ENCODE data around the gene SMYD3.

The SMYD3 gene

DNA sequence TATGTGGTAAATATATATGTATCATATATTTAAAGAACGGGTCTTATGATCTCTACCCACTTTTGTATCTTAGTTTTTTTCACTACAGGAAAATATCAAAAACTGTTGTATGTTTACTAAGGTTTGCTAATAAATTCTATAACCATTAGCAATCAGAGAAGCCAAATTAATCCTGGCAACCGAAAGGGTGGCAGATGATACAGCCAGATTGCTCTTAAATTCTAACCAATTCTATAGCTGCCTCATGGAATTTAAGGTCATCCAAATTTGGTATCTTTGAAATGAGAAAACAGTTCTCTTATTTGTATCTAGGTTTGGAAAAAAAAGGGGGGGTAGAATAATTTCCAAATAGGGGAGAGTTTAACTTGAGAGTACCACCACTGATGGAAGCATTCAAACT, 591.2 kb downstream of the SMYD3 start:
- DNase-seq (ENCODE audit: low read depth in 2 of 2): no peak

DNA sequence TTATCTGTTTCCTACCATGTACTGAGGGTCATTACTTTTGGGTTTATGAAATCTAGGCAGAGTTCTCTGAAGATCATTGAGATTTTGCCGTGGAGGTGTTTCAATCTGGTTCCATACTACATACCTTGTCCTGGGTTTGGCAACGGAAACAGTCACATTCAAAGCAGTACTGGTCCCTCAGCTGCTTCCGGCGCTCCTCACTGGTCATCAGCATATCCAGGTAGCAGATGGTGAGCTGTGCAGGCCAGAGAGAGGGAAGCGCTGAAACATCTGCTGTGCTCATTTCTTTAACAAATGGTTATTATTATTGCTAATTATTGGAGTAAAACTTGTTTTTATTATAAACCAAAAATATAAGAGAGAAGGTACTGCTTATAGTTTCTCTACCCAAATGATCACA, 591.7 kb downstream of the SMYD3 start:
- no peak for DNase-seq (ENCODE audit: low read depth in 2 of 2)

DNA sequence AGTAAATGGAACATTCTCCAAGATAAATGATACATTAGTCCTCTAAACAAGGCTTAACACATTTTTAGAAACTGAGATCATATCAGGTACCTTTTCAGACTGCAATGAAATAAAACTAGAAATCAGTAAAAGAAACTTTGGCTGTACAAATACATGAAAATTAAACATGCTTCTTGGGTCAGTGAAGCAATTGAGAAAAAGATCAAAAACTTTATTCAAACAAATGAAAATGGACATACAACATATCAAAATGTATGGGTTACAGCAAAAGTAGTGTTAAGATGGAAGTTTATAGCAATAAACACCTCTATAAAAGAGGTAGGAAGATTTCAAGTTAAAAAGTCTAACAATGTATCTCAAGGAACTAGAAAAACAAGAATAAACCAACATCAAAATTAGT, 598.5 kb downstream of the SMYD3 start:
- DNase-seq (ENCODE audit: low read depth in 2 of 2): no peak

DNA sequence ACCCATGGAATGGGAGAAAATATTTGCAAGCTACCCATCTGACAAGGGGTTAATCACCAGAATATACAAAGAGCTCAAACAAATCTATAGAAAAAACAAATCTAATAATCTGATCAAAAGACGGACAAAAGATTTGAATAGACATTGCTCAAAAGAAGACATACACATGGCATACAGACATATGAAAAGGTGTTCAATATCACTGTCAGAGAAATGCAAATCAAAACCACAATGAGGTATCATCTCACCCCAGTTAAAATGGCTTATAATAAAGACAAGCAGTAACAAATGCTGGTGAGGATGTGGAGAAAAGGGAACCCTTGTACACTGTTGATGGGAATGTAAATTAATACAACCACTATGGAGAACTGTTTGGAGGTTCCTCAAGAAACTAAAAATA, 600.9 kb downstream of the SMYD3 start:
- DNase-seq (ENCODE audit: low read depth in 2 of 2): no peak

DNA sequence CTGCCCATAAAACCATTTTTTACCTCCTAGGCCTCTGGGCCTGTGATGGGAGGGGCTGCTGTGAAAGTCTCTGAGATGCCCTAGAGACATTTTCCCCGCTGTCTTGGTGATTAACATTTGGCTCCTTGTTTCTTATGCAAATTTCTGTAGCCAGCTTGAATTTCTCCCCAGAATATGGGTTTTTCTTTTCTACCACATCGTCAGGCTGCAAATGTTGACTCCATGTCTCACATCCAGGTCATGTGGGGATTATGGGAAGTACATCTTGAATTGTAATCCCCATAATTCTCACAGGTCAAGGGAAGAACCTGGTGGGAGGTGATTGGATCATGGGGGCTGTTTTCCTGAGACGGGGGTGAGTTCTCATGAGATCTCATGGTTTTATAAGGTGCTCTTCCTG, 603.2 kb downstream of the SMYD3 start:
- no peak for DNase-seq (ENCODE audit: low read depth in 2 of 2)

DNA sequence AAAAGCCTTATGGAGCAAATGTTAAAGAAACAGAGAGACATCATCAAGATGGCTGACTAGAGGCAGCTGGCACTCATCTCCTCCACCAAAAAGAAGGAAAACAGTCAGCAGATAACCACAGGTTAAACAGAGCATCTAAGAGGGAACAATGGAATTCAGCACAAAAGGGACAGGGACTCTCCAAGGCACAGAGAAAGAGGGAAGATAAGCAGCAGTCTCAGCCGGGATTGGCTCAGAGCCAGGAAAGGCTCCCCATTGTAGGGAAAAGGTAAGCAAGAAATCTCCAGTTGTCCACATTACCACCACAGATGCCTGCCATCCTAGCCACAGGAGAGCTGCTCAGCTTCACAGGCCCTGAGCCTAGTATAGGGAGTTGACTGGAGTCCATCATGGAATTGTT, 605.5 kb downstream of the SMYD3 start:
- no peak for DNase-seq (ENCODE audit: low read depth in 2 of 2)

DNA sequence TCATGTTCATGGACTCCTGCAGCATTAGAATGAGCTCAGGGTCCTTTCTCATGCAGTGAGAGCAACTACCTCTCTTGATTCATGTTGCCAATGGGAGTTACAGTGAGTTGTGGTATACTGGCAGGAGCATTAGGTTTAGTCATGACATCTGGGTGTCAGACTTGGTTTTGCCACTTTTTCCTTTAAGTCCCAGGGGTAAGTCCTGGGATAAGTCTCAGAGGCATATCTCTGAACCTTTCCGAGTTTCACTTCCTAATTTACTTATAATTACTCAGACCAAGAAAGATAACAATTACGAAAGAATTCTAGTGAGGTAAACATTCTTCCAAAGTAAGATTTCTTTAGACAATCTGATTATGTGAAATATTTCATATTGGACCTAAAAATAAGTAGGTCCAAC, 606.0 kb downstream of the SMYD3 start:
- no peak for DNase-seq (ENCODE audit: low read depth in 2 of 2)

DNA sequence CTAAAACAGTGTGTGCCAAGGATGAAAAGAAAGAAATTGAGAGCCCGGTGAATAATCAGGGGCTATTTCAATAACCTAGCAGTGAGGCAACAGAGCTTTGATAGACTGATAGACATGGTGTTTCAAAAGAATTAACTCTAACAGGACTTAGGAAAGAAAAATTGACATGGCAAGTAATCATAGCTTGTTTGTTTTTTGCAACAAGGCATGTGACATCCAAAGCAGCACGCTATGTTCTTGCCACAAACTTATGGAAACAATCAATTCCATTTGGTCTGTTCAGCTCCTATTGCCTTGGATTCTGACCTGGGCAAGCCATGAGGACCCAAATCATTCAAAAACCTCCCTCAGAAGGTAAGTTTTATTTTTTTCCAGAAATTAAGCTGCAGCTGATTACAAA, 608.5 kb downstream of the SMYD3 start:
- no peak for DNase-seq (ENCODE audit: low read depth in 2 of 2)

DNA sequence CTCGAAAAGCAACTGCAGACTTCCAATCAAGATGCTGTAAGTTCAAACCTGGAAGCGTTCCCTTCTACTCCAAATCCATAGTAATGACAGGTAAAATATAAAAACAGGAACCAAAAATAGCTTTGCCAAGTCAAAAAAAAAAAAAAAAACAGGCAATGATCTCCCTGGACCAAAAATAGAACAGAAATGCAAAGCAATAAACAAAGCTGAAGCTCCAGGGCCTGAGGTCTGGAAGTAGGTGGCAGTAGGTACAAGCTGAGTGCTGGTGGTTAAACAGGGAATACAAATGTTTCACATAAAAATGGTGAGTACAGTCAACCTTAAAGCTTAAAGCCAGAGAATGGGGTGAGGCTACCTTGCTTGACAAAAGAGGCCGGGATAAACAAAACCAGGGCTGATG, 610.8 kb downstream of the SMYD3 start:
- no peak for DNase-seq (ENCODE audit: low read depth in 2 of 2)

DNA sequence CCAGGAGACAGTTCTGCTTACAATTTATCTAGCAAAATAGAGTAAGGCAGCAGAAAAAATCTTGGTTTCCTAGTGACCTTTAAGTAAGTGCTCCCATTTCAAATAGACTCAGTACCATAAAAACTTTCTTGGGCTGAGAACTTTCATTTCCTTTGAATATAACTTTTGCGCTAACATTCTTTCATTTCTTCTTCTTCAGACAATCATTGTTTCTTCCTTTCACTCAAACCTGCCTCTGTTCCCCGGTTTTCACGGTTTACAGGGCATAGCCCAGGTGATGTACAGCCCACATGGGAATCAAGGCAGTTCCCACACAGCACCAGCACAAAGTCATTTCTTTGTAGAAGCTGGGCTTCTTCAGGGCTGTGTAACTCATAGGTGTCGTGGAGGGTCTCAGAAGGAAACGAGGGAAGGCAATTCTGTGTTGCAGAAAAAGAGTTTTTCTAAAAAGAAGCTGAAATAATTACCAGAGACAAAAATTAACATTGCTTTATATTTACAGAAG, 611.6 kb downstream of the SMYD3 start:
- no peak for DNase-seq (ENCODE audit: low read depth in 2 of 2)

DNA sequence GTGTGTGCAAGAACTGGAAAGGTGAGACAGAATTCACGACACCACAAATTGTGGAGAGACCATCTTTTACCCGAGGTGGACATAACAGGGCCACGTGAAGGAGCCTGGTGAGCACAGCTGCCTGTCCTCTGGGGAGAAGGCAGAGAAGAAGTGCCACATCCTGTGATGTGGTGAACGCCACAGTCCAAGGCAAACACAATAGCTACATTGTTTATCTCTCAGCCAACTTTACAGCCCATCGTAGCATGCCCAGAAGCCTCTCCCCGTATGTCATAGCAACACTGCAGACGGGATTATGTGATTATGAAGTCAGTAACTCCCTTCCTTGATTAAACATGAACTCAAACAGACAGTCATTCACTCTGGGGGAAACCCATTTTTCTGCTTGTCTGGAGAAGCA, 612.2 kb downstream of the SMYD3 start:
- DNase-seq (ENCODE audit: low read depth in 2 of 2): no peak

DNA sequence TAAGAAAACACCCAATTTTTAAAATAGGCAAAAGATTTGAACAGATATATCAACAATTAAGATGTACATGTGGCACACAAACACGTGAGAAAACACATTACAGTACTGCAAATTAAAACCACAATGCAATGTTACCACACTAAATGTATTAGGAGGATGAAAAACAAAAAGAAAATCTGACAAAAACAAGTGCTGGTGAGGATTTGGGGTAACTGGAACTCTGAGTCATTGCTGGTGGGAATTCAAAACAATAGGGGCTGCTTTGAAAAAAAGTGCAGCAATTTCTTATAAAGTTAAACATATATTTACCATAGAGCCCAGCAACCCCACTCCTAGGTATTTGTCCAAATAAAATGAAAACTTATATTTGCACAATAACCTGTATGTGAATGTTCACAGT, 614.1 kb downstream of the SMYD3 start:
- DNase-seq (ENCODE audit: low read depth in 2 of 2): no peak

DNA sequence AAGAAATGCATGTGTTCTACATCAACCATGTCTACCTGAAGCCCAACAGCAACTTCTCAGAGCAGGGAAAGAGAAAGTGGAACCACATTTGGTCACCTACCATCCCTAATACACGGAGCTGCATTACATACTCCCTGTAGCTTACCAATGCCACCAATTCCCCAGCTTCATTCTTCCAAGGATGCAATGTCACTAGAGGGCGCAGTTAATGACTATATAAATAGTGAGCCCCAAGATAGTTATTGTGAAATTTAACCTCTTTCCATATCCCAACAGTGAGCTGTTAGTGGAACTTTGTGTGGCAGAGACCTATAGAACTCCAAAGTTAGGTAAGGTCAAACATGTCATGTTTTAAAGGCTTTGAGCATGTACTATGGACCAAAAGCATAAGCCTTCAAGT, 618.3 kb downstream of the SMYD3 start:
- no peak for DNase-seq (ENCODE audit: low read depth in 2 of 2)

DNA sequence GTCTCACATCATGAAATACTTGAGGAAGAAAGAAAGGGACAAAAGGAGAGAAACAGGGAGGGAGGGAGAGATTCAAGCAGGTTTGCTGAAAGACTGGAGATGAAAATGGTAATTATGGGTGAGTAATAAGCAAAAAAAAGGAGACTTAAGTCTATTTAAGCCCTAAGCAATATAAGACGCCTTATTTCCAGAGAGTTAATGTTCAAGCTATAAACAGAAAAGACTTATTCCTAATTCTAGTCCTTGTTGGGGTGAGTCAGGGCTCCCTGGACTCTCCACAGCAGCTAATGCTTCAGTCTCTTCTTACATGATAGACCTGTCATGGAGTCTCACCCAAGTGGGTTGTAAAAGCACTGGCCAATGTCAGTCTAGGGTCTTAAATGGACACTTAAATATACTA, 619.2 kb downstream of the SMYD3 start:
- DNase-seq (ENCODE audit: low read depth in 2 of 2): no peak

DNA sequence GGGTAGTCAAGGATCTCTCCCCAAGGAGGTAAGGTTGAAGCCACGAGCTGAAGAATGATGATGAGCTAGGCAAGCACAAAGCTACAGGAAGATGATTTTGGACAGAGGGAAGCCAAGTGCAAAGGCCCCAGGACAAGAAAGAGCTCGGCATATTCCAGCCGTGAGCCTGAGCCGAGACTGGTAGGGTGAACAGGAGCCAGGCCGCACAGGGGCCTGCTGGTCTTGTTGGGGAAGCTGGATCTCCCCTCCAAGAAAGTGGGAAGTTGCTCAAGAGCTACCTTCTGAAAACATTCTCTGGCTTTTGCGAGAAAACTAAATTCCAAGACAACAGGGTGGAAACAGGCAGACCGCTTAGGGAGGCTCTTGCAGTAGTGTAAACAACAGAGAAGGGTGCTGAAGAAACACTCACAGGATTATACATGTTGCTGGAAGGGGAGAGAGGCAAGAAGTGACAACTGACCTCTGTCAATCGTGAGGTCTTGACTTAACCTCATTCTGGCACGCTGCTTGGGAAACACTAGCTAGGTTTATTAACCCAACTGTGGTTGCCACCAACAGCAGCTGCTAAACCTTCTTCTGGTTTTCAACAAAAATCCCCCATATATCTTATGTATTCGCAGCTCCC, 625.2 kb downstream of the SMYD3 start:
- no peak for DNase-seq (ENCODE audit: low read depth in 2 of 2)

DNA sequence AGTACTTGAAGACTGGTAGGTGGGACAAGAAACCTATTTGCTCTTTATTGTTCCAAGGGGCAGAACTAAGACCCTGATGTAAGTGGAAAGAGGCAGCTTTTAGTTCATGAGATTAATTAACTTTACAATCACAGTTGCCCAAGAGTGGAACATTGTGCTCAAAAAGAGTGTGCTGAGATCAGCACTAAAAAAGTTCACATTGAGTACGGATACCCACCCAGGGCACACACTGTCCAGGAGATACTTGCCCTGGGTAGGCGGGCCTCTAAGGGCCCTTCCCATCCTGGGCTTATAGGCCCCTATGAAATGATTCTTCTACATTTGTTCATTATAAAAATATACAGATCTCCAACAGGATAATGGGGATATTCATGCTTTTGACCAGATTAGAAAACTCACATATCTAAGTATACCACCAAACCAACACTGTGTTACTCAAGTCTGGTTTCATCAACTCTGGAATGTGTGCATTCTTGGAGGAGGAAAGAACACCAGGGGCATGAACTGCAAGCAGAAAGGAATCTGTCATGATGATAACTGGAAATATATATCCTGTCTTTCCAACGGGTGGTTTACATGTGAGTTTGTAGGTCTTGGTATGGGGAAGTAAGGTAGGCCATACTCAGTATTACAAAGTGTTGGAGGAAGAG, 626.2 kb downstream of the SMYD3 start:
- DNase-seq (ENCODE audit: low read depth in 2 of 2): no peak

DNA sequence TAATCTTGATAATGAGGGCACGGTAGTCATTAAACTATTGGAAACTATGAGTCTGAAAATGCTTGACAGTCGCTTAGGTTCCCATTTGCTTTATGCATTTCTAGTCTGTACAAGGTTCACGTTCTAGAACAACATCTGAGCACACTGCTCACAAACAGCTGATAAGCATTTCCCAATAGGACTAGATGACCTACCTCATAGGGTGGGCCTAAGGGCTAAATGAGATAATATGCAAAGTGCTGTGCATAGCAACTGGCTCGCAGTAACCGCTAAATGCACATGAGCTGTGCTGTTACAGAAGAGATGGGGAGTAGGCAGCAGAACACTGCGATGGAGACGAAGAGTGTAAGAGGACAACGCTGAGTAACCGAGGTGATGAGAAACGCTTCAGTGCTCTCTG, 628.0 kb downstream of the SMYD3 start:
- DNase-seq (ENCODE audit: low read depth in 2 of 2): no peak

DNA sequence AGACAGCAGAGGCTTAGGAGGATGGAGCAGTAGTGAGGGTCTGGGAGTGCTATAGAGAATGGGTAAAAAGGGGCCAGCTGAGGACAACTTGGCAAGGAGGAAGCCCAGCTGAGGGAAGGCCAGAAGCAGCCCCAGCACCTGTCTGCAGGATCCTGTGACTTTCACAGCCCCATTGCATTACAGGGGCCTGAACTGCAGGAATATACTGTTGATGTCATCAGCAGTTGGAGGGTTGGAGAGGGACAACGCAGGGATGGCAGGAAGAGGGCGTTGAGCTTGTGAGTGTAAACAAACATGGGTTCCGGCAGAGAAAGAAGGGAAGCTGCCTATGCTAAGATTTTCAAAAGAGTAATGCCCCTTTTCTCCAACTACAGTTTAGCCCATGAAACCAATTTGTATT, 628.5 kb downstream of the SMYD3 start:
- DNase-seq (ENCODE audit: low read depth in 2 of 2): no peak

DNA sequence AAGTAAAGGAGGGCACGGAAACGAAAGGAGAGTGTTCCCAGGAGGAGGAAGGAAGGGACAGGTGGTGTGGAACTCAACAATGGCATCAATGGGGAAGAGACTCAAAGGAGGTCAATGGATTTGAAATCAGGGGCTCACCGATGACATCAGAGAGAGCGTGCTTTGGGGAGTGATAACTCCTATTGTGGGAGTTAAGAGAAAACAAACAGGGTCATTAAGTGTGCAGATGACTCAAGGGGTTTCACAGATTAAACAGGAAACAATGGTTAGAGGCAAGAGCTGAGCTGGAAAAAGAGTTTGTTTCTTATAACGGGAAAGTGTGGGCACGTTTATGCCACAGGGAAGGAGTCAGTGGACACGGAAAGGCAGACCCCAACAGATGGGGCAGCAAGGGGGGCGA, 629.1 kb downstream of the SMYD3 start:
- DNase-seq (ENCODE audit: low read depth in 2 of 2): no peak

DNA sequence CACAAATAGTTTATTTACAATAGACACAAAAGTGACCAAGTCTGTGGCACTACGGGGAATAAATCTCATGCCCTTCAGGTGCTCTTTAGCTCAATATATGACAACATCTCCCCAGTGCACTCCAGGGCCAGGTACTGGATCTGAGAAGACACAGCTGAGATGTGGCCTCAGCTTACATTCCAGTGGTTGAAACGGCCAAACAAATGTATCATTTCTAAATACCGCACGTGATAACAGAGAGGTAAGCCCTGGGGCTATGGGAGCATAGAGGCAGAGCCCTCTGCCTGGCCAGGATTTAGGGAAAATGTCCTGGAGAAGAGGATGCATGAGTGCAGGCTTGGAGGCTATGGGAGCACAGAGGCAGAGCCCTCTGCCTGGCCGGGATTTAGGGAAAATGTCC, 630.5 kb downstream of the SMYD3 start:
- no peak for DNase-seq (ENCODE audit: low read depth in 2 of 2)

DNA sequence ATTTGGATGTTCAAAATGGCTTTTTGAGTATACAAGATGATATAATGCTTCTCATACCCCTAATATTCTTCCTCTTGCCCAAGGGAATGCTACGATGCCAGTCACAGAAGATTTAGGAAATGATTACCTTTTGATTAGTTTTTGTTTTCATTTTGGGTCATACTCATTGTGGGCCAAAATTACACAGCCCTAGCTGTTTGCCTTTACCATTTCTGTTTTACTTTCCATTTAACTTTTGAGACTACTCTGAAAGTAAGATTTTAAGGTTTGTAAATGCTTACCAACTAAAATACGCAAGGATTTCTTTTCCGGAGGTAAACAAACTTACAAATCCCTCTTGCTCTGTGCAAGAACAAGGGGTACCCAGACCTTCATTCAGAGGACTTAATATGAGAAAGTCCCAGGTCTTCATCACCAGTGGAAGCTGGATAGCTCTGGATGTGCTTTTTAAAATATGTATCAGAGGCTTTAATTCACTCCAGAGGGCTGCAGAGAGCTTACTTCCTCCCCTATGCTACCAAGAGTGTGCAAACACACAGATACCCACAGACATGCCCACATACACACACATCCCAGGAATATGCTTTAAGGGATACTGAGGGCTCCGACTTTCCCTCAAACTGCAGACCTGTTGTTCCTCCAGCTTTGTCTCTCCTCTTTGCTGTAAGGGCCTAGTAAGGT, 631.4 kb downstream of the SMYD3 start:
- DNase-seq (ENCODE audit: low read depth in 2 of 2): no peak

DNA sequence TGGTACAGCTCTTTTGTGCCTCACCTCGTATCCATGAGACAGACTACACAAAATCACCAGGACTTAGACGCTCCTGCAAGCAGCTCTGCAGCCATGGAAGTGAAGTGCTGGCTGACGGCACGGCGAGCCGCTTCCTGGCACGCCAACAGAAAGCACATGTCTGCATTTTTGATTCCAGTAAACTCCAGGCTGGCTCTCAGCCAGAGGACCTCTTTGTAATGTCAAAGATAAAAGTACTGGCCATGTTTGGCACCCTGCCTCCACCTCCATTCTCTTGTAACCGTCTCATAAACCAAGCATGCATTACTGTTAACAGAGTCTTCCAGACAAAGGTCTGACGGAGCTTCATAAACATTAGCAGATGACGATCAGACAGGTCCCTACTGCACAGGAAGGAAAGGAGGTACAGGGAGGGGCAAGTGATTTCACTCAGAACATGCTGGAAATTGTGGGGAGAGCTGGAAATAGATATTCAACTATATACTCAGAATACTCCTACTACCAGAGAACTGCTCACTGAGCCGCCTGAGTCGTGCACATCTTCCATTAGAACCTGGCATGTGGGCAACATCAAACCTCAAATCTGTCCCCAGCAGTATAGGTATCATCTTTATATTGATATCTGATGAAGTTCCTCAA, 632.0 kb downstream of the SMYD3 start:
- no peak for DNase-seq (ENCODE audit: low read depth in 2 of 2)
